ENCODE data around the gene LMBRD2.
"Not testable (repeated sequence)": the region's sequence is repeated elsewhere in the genome, so short reads cannot be mapped to it uniquely, and the experiment has no call there.

The LMBRD2 gene

GRCh38 chr5:36153298-36153677 is 1.6 kb upstream of the LMBRD2 start:
- no peak for DNase-seq (ENCODE audit: low spot score in 2 of 2)
- H3K4me1 Mint-ChIP-seq, result peaks cover 35% of the 10 kb centered on the region
- ATAC-seq (ENCODE audit: low read depth), result no peak
- H3K9me3 Mint-ChIP-seq, result no peaks in the 10 kb centered on the region
- no peak overlapping the region for H3K27ac Mint-ChIP-seq
- H3K36me3 Mint-ChIP-seq, result peaks cover 27% of the 10 kb centered on the region
- peak overlapping the region; percentile 54 for H3K4me3 Mint-ChIP-seq
- no peaks in the 10 kb centered on the region for H3K27me3 Mint-ChIP-seq

GRCh38 chr5:36152324-36153297 is 924 bp upstream of the LMBRD2 start:
- Mint-ChIP-seq H3K36me3 (peaks cover 25% of the 10 kb centered on the region), H3K9me3 (no peaks in the 10 kb centered on the region), H3K4me1 (peaks cover 32% of the 10 kb centered on the region), H3K4me3 (peak overlapping the region; percentile 94), H3K27me3 (no peaks in the 10 kb centered on the region), H3K27ac (peak overlapping the region; percentile 92)
- DNase-seq (ENCODE audit: low spot score in 2 of 2) (no peak), ATAC-seq (ENCODE audit: low read depth) (no peak)

GRCh38 chr5:36150676-36151433 is 832 bp downstream of the LMBRD2 start:
- Mint-ChIP-seq H3K4me1 (peaks cover 30% of the 10 kb centered on the region), H3K4me3 (peak overlapping the region; percentile 94), H3K9me3 (no peaks in the 10 kb centered on the region), H3K36me3 (peaks cover 13% of the 10 kb centered on the region), H3K27me3 (no peaks in the 10 kb centered on the region), H3K27ac (peak overlapping the region; percentile 92)
- ATAC-seq (ENCODE audit: low read depth) (no peak), DNase-seq (ENCODE audit: low spot score in 2 of 2) (peak in 1 of 2 donors; percentile 21)

- no peak overlapping the region for H3K27ac Mint-ChIP-seq
- ATAC-seq (ENCODE audit: low read depth), result no peak
These were observed 4.0 kb downstream of the LMBRD2 start for GRCh38 chr5:36147681-36148080.

GRCh38 chr5:36146390-36146789 is 5.3 kb downstream of the LMBRD2 start:
- H3K4me3 Mint-ChIP-seq, result no peak overlapping the region
- H3K27me3 Mint-ChIP-seq, result no peaks in the 10 kb centered on the region
- H3K9me3 Mint-ChIP-seq, result no peaks in the 10 kb centered on the region
- ATAC-seq (ENCODE audit: low read depth) (no peak), DNase-seq (ENCODE audit: low spot score in 2 of 2) (no peak)
- H3K27ac Mint-ChIP-seq, result no peak overlapping the region
- H3K4me1 Mint-ChIP-seq, result peaks cover 9% of the 10 kb centered on the region
- no peaks in the 10 kb centered on the region for H3K36me3 Mint-ChIP-seq

More at GRCh38 chr5:36147681-36148080, 4.0 kb downstream of the LMBRD2 start:
- Mint-ChIP-seq H3K9me3 (no peaks in the 10 kb centered on the region), H3K36me3 (no peaks in the 10 kb centered on the region), H3K4me3 (no peak overlapping the region), H3K27me3 (no peaks in the 10 kb centered on the region), H3K4me1 (peaks cover 16% of the 10 kb centered on the region)
- no peak for DNase-seq (ENCODE audit: low spot score in 2 of 2)

GRCh38 chr5:36145311-36145710 is 6.4 kb downstream of the LMBRD2 start:
- no peak for DNase-seq (ENCODE audit: low spot score in 2 of 2)
- no peak overlapping the region for H3K27ac Mint-ChIP-seq
- no peak for ATAC-seq (ENCODE audit: low read depth)
- H3K9me3 Mint-ChIP-seq, result no peaks in the 10 kb centered on the region
- H3K27me3 Mint-ChIP-seq, result no peaks in the 10 kb centered on the region
- H3K36me3 Mint-ChIP-seq, result peaks cover 6% of the 10 kb centered on the region
- no peak overlapping the region for H3K4me3 Mint-ChIP-seq
- peaks cover 4% of the 10 kb centered on the region for H3K4me1 Mint-ChIP-seq

- no peaks in the 10 kb centered on the region for H3K4me1 Mint-ChIP-seq
- peaks cover 2% of the 10 kb centered on the region for H3K9me3 Mint-ChIP-seq
- no peak for ATAC-seq (ENCODE audit: low read depth)
- H3K4me3 Mint-ChIP-seq, result no peak overlapping the region
- H3K27me3 Mint-ChIP-seq, result no peaks in the 10 kb centered on the region
- no peak overlapping the region for H3K27ac Mint-ChIP-seq
- DNase-seq (ENCODE audit: low spot score in 2 of 2), result no peak
- H3K36me3 Mint-ChIP-seq, result peaks cover 40% of the 10 kb centered on the region
These were observed 12.6 kb downstream of the LMBRD2 start for GRCh38 chr5:36138900-36139683.

GRCh38 chr5:36136581-36136980 is 15.1 kb downstream of the LMBRD2 start:
- H3K4me3 Mint-ChIP-seq, result no peak overlapping the region
- H3K4me1 Mint-ChIP-seq, result no peaks in the 10 kb centered on the region
- H3K9me3 Mint-ChIP-seq, result peaks cover 4% of the 10 kb centered on the region
- no peak overlapping the region for H3K27ac Mint-ChIP-seq
- DNase-seq (ENCODE audit: low spot score in 2 of 2), result no peak
- no peak for ATAC-seq (ENCODE audit: low read depth)
- H3K36me3 Mint-ChIP-seq, result peaks cover 47% of the 10 kb centered on the region
- no peaks in the 10 kb centered on the region for H3K27me3 Mint-ChIP-seq

- no peaks in the 10 kb centered on the region for H3K4me1 Mint-ChIP-seq
- ATAC-seq (ENCODE audit: low read depth) (no peak), DNase-seq (ENCODE audit: low spot score in 2 of 2) (no peak)
- no peak overlapping the region for H3K27ac Mint-ChIP-seq
- no peaks in the 10 kb centered on the region for H3K27me3 Mint-ChIP-seq
- peaks cover 52% of the 10 kb centered on the region for H3K36me3 Mint-ChIP-seq
- peaks cover 4% of the 10 kb centered on the region for H3K9me3 Mint-ChIP-seq
- H3K4me3 Mint-ChIP-seq, result no peak overlapping the region
These were observed 15.7 kb downstream of the LMBRD2 start for GRCh38 chr5:36135988-36136387.

GRCh38 chr5:36133009-36133408 is 18.7 kb downstream of the LMBRD2 start:
- H3K36me3 Mint-ChIP-seq, result peaks cover 52% of the 10 kb centered on the region
- peaks cover 14% of the 10 kb centered on the region for H3K9me3 Mint-ChIP-seq

GRCh38 chr5:36129666-36130065 is 22.0 kb downstream of the LMBRD2 start:
- H3K36me3 Mint-ChIP-seq, result peaks cover 46% of the 10 kb centered on the region

More at GRCh38 chr5:36133009-36133408, 18.7 kb downstream of the LMBRD2 start:
- not testable (repeated sequence) for H3K27ac Mint-ChIP-seq; H3K4me3 Mint-ChIP-seq; DNase-seq (ENCODE audit: low spot score in 2 of 2); H3K27me3 Mint-ChIP-seq; ATAC-seq (ENCODE audit: low read depth); H3K4me1 Mint-ChIP-seq

GRCh38 chr5:36128795-36129194 is 22.9 kb downstream of the LMBRD2 start:
- Mint-ChIP-seq H3K36me3 (peaks cover 45% of the 10 kb centered on the region), H3K4me3 (no peak overlapping the region), H3K4me1 (peaks cover 8% of the 10 kb centered on the region), H3K27me3 (no peaks in the 10 kb centered on the region), H3K9me3 (peaks cover 12% of the 10 kb centered on the region), H3K27ac (no peak overlapping the region)
- ATAC-seq (ENCODE audit: low read depth) (no peak), DNase-seq (ENCODE audit: low spot score in 2 of 2) (no peak)

More at GRCh38 chr5:36129666-36130065, 22.0 kb downstream of the LMBRD2 start:
- not testable (repeated sequence) for H3K4me3 Mint-ChIP-seq; DNase-seq (ENCODE audit: low spot score in 2 of 2); H3K27me3 Mint-ChIP-seq; H3K27ac Mint-ChIP-seq; H3K4me1 Mint-ChIP-seq; ATAC-seq (ENCODE audit: low read depth)
- H3K9me3 Mint-ChIP-seq, result peaks cover 12% of the 10 kb centered on the region

GRCh38 chr5:36125868-36126267 is 25.8 kb downstream of the LMBRD2 start:
- peaks cover 35% of the 10 kb centered on the region for H3K36me3 Mint-ChIP-seq
- H3K27me3 Mint-ChIP-seq, result no peaks in the 10 kb centered on the region
- ATAC-seq (ENCODE audit: low read depth) (no peak), DNase-seq (ENCODE audit: low spot score in 2 of 2) (no peak)
- H3K4me3 Mint-ChIP-seq, result no peak overlapping the region
- H3K27ac Mint-ChIP-seq, result no peak overlapping the region
- H3K4me1 Mint-ChIP-seq, result peaks cover 8% of the 10 kb centered on the region
- H3K9me3 Mint-ChIP-seq, result peaks cover 10% of the 10 kb centered on the region

All from memory B cell (primary cell).